Hematopoietic multipotent progenitor cell treated with erythropoietin and hydrocortisone succinate and interleukin-3 and kit ligand, for 17 days (in vitro differentiated cells): ENCODE data around the gene UCN2.

ENCODE experiments used
- DNase-seq: peaks from one replicate; pipeline ENCODE4 v3.0.0-alpha.2; 2015; ENCODE audit warnings: low spot score

The UCN2 gene

GRCh38 chr3:48563382-48563918 lies at the start of gene UCN2:
UCN2 (minus strand) TSS chr3:48563781; CDS start chr3:48563124, 657 bp downstream.
- DNase-seq: no peak

GRCh38 chr3:48612309-48612708 lies 48.7 kb upstream of the UCN2 start:
- no peak for DNase-seq

DNA sequence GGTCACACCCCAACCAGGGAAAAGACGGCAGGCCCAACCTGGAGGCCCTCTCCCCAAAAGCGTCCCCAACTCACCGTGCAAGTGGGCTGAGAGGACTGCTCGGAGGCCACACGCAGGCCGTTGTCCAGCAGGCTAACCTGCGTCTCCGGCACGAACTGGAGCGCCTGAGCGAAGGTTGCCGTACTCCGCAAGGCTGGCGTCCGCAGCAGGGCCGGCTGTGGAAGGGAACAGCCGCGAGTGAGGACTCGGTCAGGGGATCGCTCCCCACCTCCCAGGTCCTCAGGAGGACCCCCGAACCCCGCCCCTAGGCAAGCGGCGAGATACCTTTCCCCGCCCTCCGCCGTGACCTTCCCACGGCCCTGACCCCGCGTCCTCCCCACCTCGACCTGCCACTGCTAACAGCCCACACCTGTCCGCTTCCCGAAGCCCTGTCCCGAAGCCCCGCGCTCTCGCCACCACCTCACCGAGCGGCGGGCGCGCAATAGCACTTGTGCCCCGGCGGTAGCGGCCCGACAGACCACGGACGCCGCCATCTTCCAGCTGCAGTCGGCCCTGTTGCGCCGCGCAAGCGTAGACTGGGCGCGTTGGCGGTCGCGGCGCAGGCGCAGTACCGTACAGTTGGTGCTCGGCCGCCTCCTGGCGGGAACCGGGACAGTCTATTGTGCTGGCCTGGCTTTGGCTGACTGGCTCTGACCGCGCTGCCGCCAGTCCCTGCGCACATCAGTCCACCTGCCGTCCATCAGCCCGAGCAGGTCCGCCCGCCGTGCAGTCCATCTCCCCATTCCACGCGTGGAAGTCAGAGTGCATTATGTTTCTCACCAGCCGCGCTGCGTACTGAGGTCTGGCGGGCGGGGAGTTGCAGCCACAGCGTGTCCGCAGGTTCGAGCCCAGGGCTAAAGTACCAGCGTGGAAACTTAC lies 45.8 kb upstream of the UCN2 start, which contains the start of gene UQCRC1:
Gene UQCRC1, minus strand, starts transcription at position 559 of the 918 bp plus-strand sequence. Its CDS starts 26 bp downstream, at position 533.
- peak; percentile 94 for DNase-seq

GRCh38 chr3:48607519-48607918 lies 43.9 kb upstream of the UCN2 start:
- no peak for DNase-seq

DNA sequence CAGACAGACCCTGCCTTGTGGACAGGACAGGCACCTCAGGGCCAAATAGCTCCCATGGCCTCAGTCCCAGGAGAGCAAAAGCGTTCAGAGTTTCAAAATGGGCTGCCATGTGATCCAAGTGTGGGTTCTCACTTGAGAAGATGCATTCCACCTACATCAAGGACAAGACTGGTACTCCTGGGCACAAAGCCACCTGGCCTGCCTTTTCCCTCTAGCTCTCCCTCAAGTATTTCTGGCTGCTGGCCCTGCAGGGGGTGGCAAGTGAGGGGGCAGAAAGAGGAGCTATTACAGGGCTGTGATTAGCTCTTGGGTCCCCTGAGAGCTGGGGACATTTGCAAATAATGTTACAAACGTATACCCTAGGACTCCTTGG lies 38.0 kb upstream of the UCN2 start:
- DNase-seq: no peak

GRCh38 chr3:48600711-48601621 lies 37.4 kb upstream of the UCN2 start:
- DNase-seq: no peak

DNA sequence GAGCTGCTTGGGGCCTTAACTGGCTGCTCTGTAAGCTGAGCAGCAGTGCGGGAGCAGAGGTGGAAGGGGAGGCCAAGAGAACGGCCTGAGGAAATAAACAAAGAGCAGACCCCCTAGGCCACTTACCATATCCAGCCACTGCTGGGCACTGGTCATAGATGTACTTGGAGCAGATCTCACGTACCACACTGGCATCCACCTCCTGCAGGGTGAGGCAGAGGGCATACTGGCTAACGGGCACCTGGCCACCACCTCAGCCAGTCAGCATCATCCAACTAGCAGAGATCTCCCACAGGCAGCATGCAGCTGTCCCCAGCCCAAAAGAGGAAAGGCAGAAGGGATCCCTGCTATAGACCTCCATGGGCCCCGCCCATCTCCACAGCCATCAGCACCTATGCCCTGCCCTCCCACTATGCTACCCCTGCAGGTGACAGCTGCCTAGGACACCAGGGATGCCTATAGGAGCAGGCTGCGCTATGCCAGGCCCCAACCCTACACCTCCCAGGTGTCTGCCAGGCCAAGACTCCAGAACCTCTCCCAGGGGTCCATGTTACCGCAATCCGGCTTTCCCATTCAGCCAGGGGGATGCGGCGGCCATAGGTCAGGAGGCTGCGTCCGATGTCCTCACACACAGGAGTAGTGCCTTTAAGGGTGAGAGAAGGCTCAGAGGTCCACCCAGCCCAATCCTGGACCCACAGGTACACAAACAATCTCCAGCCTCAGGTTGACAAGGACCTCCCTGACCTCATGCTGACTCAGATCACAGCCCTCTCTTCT lies 36.1 kb upstream of the UCN2 start:
- no peak for DNase-seq

- DNase-seq: no peak
Measured at GRCh38 chr3:48599077-48599501, 35.5 kb upstream of the UCN2 start.

- no peak for DNase-seq
Measured at GRCh38 chr3:48598323-48599076, 34.9 kb upstream of the UCN2 start.

- no peak for DNase-seq
Measured at GRCh38 chr3:48597408-48597800, 33.8 kb upstream of the UCN2 start.

DNA sequence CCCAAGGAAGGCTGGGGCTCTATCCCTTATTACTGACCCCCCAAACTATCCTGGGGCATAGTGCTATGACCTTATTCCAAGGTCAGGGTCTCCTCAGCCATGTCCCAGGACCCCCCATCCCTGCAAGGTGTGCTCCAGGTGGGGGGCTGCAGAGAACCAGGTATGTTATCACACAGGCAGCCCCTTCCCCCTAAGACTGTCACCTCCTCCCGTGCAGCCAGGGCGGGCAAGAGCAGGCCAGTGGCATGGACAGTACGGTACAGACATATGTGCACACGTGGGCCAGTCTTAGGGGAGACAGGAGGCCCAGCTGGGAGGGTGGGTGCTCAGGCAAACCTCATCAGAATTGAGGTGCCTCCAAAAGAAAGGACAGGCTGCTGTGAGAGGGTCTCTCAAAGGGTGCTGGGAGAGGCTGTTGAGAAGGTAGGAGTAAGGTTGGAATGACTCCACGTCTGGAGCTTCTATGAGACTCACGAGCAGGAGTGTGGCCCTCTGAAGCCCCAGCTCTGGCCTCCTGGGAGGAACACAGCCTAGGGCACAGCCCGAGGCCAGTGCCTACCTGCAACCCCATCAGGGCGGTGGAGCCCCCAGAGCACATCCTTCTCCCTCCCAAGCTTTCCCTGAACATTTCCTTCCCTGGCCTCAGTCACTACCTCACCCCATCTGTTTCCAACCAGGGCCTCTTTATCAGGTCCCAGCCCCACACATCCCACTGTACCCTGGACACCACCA lies 33.3 kb upstream of the UCN2 start:
- DNase-seq: no peak

DNA sequence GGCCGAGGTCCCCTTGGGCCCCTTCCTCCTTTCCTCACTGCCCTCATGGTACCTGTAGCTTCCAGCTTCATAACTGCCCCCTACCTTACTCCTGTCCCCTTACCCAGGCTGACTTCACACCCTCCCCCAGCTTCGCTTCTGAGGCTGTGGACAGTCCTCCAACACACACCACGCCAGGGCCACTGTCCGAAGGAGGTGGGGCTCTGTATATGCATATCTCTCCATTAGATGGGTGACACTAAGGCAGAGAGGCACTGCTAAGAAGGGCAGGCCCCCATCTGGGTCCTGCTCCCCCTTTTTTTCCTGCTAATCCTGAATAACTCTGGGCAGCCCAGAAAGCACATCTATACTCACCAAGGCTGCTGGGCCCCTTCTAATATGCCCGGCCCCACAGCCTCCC lies 32.6 kb upstream of the UCN2 start:
- no peak for DNase-seq

DNA sequence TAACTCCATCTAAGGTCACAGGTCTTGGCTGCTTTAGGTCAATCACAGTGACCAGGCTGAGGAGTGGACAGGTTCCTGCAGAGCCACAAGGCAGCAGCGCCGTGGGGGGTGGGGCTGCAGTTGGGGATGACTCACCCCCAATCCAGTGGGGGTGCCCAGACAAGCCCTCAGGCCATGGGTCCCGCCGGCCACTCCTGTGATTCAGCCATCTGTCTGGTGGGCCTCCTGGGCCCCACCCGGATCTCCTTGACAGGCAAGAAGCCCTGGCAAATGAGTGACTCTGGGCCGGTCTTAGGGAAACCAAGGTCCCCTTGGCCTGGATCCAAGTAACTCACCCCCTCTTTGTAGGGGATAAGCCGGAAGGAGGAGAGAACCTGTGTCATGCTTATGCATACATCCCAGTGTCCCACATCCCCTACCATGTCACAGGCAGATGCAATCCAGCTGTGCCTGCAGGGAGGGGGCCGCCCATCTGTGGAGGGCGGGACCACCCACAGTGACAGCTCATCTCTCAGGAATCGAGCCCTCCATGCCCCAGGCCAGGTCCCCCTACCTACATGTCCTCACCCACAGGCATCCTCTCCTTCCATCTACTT lies 32.0 kb upstream of the UCN2 start:
- DNase-seq: no peak

DNA sequence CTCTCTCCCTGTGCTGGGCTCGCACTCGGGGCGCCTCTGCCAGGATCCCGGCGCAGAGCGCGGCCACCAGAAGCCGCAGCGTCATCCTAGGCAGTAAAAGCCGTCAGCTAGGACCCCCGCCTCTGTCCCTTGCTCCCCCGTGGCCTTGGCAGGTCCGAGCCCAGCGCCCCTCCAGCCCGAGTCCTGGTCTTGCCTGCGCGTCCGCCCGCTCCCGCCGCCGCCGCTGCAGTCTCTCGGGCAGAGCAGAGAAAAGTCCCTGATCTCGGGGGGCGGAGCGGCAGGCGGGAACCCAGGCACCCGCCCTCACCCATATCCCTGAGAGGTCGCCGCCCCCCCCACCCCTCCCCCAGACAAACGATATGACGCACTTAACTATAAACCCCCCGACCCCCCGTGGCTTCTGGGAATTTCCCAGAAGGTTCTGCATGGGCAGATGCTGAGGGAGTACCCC lies 31.5 kb upstream of the UCN2 start, which contains the start of gene COL7A1:
Gene COL7A1, minus strand, starts transcription at position 255 of the 451 bp plus-strand sequence. Its CDS starts 170 bp downstream, at position 85.
- DNase-seq: no peak

GRCh38 chr3:48594417-48595049 lies 31.0 kb upstream of the UCN2 start:
- no peak for DNase-seq

- DNase-seq: no peak
Measured at GRCh38 chr3:48593337-48593736, 29.8 kb upstream of the UCN2 start.

GRCh38 chr3:48592519-48593087 lies 29.0 kb upstream of the UCN2 start:
- DNase-seq: no peak

DNA sequence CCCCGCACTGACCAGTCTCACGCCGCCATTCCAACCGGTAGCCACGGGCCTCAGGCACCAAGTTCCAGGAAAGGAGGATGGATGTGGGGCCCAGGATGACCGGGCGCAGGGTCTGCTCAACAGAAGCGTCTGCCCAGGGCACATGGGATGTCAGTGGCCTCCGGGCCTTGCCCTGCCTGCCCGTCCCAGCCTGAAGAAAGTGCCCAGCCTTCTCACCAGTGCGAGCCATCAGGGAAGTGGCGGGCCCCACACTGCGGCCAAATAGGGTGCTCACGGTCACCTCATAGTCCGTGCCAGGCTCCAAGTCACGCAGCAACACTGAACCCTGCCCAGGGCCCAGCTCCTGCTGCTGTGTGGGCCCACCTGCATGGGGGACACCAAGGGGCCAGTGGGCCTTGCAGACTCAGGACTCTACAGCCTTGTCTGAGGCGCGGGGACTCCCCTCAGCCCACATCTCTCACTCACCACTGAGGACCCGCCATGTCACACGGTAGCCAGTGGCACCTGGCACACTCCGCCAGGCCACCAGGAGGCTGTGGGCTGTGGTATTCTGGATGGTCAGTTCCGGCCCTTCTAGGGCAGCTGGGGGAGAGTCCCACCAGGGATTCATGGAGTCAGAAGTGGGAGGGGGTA lies 28.4 kb upstream of the UCN2 start:
- DNase-seq: no peak
